C1 segment of cervical spinal cord (tissue), 14 donors: ENCODE results near the gene LAMB1.
A peak's percentile ranks its signal among the peaks of the same experiment; 100 is the strongest.
"Not testable (repeated sequence)": the region's sequence is repeated elsewhere in the genome, so short reads cannot be mapped to it uniquely, and the experiment has no call there.

Experiments used
- DNase-seq, 14 donors: peaks; one replicate each; lab custom pipeline; 2025; lab: John Stamatoyannopoulos, UW

The LAMB1 gene

DNA sequence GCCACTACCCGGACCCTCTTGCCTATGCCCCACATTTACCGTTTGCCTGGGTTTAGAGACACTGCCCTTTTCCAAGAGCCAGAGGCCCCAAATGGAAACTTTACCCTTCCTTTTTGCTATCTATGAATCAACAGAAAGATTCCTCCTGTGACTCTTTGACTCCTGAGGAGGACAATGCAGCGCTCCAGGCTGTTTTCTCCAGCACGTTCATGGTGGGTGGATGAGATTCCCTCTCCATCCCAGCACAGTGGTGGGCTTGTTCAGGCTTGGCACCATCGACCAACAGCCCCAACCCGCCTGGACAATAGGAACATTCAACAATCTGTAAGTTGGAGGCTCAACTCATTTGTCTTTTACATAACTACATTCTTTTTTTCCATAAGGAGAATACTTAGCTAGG is 56.1 kb downstream of the LAMB1 start:
- peak in 1 of 14 donors; percentile 5 for DNase-seq

DNA sequence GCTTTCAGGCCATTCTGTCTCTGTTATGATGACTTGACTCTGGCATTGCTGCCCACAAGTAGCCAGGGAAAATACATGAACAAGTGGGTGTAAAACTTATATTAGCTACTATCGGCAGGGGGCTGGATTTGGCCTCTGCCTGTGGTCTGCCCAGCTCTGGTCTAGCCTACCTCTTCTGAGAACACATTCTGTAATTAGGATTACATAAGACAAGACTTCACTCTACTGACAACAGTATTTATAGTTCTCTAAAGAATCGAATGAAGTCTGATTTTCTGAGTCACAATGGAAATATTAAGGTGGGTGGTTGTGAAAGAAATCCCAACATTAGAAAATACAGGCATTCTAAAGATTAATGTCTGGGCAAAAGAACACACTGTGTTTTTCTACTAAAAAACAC is 56.5 kb downstream of the LAMB1 start:
- no peak for DNase-seq

DNA sequence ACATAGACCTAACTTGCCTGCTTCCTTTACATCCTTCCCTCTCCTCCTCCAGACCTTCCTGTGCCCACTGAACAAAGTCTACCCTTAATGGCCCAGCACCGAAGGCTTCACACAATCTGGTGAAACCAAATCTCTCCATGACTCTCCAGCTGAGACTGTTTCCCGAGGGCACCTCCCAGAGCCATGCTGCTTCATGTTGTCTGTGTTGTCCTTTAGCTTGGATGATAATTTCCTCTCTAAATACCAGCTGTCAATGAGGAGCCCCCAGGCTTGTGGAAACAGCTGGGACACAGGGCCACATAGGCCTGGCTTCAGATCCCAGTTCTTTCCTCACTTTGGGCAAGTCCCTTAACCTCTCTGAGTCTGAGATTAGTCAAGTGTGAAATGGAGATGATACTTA is 57.6 kb downstream of the LAMB1 start:
- DNase-seq: no peak

DNA sequence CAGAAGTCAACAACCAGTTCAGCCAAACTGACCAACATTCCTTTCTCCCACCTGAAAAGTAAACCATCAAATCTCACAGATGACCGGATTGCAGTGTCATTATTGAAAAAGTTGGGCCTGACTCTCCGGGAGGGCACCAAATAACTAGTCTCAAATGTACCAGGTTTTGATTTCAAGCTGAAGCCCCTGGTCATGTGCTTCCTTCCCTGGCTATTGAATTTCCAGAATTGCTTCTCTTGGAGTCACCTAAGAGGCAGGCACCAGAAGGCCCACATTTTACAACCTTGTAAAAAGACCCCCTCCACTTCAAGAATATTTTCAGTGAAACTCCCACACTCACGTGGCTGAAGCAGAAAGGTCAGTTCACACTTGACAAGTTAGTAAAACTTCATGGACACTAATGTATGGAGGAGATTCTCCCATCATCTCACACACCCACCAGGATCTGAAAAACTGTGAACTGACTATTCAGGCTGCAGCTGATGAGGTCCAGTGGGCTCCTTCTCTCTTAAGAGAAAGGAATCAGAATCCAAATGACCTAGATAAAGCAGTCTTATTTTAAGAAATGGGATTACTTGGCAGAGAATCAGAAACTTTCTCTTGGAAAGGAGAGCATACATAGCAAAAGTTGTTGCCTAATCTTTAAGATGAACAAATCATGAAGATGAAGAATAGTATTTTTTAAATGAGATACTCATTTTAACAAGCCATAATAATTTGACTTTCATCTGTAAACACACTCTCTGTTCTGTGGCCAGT is 58.4 kb downstream of the LAMB1 start:
- no peak for DNase-seq

DNA sequence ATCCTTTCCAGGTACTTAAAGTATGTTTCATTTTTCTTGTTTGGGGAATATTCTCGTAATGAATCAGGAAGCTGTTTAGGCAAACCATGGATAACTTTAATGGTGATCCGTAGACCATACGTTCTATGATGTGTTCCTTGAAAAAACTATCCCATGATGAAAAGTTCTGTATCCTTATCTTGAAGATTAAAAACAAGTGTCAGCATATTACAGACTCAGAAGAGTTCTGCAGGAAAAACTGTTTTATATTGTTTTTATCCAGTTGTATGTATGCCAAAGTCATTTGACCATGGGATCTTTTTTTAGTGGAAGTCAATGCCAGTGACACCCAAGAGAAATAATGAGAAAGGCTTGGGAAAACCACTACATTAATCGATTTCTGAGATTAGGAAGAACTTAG is 59.9 kb downstream of the LAMB1 start:
- DNase-seq: no peak

DNA sequence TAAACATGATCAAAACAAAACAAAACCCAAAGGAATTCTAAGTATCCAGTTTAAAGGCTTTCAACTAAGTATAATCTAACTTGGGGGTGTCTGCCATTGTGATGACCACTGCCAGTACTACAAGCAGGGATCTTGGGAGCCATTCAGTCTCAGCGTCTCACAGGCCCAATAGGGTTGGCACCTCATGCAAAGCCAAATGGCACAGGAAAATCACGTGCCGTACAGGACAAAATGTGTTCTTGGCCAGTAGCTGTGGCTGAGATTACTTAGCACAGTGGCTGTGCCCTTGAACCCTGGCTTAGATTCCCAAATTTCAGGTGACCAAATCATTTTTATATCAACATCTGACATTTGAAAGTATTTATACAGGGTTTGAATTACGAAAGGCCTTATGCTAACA is 62.0 kb downstream of the LAMB1 start:
- peak in 1 of 14 donors; percentile 25 for DNase-seq

DNA sequence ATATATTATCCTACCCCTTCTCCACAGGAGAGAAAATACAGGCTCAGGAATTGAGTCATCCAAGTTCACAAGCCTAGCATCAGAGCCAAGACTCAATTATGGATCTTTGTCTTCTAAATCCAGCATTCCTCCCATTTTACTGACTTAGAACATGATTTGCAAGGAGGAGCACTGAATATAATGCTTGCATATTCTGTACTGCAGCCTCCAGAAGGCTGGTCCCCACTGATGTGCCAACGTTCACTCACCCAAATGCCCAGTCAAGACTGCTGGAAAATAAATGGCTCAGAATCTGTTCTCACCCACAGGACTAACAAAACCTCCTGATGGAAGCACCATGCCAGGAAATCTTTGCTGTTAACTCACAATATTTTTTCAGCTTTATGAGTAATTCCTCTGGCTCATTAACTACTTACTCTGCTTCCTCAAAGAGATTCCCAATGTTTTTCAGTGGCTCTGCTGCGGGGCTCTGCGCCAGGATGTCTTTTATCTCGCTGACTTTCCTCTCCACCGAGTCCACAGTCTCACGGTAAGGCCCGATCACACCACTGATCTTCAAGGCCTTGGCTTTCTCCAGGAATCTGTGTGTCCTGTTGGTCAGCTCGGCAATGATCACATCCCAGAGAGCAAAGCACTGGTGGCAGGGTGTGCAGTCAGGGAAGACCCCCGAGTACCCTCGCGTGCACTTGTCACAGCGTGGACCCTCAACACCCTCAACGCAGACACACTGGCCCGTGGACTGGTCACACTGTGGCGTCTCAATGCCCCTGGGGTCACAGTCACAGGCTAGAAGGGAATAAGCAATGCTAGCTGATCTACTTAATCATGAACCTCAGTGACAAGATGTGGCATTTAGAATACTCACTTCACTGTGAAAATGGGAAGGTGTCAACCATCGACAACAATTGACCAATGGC is 63.1 kb downstream of the LAMB1 start:
- DNase-seq: peak in 2 of 14 donors; percentile 12 to 67

DNA sequence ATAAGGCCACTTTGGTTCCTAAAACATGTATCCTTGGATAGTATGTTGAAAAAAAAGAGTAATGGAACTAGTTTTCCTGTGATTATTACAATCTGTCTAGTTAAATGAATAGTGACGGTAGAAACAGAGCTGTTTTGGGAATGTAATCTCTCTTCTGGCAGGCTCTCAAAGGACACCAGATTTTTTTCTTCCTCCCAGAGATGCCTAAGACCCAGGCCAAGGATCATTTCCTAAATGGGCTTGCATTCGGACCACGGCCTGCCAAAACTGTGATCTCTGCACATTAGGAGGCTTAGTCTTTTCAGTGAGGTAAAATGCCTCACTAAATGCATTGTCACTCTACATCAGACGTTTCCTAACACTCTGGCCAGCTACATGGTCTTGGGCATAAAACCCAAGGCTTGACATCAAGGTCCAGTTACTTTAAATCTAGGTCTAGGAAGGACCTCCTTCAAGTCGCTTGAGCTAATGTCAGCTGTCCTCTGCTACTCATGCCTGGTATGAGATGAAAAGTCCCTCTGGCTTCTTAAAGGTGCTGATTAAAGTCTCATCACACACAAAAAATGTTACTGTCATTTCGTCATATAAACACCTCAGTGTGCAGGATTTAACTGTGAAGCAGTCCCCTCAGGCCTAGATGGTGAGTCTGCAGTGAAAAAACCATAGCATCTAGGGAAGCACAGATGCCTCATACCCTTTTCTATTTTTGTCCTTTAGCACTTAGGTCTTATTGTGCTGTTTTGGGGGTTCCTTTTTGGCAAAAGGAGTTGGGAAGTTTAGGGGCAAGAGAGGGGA is 64.3 kb downstream of the LAMB1 start:
- DNase-seq: peak in 1 of 14 donors; percentile 84

DNA sequence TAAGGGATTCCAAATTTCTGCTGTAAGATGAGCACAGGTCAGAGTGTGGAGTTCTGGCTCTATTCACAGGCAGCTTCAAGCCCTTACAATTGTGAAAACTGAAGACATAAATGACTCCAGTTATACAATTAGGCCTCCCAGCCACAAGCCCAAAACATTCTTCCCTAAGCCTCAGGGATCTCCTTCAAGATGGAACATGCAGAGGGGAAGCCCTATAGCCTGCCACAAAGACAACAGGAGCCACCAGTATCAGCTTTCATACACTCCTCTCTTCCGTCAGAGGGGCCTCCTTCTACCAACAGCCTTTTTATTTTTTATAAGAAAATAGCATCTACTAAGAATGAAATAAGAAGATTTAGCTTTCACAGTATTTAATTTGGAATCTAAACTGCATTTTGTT is 65.4 kb downstream of the LAMB1 start:
- DNase-seq: no peak

DNA sequence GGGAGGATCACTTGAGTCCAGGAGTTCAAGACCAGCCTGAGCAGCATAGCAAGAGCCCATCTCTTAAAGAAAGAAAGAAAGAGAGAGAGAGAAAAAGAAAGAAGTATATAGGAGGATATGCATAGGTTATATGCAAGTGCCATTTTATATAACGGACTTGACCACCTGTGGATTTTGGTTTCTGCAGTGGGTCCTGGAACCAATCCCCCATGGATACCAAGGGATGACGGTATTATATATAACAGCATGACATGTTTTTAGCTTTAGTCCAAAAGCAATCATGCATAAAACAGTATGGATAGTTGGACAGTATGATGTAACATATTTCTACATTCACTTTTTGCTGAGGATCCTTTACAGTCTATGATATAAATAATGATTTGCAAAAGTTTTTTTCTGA is 66.6 kb downstream of the LAMB1 start:
- DNase-seq: no peak

DNA sequence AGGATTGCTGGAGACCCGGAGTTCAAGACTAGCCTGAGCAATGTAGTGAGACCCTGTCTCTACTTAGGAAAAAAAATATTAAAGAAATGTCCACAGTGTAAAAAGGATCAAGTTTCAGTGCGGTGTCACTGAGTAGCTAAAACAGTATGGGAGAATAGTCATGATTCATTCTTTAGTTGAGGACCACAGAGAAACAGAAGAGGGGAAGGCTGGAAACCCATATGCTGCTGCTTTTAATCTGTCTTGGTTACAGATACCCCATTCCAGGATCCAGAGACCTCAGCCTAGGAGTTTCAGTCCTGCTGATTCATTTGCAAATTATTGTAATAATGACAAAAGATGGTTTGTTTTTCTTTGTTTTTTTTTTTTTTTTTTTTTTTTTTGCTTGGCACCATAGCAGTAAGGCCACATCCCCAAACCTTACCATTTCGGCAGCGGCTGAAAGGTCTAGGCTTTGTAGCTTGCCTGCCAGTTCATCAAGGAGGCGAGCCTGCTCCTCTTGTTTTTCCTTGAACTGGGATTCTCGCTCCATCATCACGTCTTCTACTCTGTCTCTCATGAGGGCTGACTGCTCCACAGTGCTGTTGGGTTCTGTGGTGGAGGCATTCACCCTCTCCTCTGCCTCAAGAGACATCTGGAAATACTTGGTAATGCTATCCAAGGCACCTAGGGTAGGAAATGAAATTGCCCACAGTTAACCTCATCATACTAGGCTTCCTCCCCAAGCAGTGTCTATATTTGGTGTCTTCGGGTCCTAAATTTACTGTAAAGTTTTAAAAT is 67.8 kb downstream of the LAMB1 start:
- DNase-seq: no peak

DNA sequence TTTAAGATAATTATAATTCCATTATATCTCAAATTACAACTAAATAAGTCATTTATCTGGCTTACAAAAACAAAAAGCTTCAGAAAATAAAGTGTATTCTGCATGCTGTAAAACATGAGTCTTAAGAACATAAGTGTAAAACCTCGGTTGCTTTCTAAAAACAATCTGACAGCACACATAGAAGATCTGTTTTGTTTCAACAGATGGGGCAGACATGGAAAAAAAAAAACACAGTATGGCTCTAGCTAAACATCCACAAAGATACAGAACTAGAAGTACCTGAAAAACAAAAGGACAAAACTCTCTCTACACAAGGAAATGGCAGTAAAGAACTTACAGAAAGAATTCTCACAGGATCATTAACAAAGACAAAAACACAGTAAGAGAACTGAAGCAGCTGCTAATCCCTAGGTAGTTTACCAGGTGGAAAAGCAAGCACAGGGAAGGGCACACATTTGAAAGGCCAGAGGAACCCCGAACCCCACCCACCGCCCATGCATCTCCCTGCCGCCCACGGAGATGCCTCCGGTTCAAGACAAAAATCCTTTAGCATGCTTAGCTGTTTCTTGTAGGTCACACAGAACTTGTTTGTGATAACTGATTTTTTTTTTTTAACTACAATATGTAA is 69.5 kb downstream of the LAMB1 start:
- DNase-seq: no peak

DNA sequence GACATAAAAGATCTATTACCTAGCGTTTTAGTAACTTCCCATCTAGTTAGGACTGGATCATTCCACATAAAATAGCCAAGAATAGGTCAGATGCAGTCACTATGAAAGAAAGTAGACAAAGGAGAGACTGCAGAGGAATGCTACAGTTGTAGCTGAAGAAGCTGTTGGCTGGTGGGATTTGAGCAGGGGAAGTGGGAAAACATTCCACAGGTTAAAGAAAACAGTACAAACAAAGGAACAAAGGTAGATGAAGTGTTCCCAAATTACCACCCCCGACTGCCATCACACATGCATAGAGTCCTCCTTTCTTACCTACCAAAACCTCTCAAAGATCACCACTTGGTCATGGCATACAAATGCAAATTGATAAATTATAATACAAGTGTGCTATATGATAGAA is 70.2 kb downstream of the LAMB1 start:
- DNase-seq: no peak

DNA sequence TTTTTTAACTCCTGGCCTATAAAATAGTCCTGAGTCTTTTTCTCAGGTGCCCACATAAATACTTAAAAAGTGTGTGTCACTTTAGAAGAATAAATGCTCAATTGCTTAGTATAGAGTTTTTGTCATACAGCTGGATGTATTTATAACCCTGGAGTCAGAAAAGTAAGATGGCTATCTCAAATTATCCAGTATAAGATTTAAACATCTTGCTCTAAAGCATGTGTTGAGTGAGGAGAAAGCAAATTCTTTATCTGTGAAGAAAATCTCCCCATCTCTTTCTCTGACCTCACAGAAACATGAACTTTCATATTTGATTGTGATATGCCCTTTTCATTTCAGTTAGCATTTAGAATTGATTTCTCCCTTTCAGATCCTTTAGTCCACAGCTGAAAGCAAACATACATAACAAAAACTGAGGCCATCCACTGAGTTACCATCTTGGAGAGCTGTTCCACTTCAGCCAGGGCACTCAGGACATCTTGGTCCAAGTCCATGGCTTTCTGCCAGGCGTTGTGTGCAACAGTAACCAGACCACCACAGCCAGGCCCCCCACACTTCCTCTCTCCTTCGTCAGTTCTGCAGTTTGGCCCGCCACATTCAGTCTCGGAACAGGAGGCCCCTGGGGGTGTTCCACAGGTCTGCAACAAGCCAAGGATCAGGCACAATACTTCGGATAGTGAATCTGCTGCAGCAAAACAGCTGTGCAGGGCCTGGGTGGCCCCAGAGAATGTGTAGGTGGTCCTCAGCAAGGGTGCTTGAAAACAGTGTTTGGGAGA is 71.0 kb downstream of the LAMB1 start:
- no peak for DNase-seq

DNA sequence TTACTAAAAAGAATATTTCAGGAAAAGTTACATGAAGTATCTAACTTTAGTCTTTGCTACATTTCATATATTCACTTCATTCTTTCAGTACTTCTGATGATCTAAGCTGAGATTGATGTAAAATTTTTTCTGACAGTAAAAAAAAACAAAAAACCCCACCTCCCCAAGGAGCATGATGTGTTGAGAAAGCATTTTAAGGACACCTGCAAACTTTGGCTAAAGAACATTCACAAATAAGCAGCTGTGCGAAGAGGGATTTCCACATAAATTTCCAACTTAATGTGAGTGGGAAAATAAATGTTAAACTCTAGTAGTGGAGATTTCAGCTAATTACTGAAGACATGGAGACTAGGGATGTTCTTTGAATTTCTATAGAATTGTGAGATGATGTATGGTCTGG is 76.5 kb downstream of the LAMB1 start:
- DNase-seq: no peak

DNA sequence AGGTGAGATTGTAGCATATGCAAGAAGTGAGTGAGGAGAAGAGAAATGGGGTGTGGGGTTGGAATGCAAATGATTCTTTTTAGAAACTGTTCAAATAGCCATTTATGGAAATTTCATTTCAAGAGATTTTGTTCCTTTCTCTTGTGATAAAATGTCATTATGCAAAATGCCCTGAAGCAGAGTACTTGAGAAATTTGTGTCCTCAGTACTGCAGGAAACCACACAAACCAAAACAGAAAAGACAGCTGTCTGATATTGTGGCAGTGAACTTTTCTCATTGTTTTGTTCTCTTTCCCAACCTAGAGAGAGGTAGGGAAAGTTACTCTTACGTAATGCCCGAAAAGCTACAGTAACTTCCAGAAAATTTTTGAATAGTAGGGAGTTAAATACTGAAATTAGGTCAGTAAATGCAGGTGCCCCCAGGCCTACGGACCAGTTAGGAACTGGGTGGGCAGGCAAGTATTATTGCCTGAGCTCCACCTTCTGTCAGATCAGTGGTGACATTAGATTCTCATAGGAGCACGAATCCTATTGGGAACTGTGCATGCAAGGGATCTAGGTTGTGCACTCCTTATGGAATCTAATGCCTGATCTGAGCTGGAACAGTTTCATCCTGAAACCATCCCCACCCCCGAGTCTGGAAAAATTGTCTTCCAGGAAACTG is 78.0 kb downstream of the LAMB1 start:
- no peak for DNase-seq

DNA sequence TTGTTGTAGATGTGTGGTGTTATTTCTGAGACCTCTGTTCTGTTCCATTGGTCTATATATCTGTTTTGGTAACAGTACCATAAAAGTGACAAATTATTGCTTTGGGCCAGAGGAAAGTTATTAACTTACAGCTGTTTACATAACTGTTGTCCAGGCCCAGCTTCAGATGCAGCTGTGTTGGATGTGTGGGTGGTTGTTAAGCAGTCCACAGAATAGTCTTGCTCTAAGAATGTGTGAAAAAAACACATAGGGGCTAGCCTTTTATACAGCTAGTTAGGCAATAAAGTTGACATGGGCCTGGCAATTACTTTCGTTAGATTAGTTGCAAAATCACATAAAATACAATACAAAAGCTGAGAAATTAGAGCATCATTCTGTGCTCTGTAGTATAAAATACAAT is 80.1 kb downstream of the LAMB1 start:
- no peak for DNase-seq

DNA sequence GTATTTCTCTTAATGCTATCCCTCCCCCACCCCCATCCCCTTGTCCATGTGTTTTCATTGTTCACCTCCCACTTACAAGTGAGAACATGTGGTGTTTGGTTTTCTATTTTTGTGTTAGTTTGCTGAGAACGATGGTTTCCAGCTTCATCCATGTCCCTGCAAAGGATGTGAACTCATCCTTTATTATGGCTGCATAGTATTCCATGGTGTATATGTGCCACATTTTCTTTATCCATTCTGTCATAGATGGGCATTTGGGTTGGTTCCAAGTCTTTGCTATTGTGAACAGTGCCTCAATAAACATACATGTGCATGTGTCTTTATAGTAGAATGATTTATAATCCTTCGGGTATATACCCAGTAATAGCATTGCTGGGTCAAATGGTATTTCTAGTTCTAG is 81.1 kb downstream of the LAMB1 start:
- not testable (repeated sequence) for DNase-seq

DNA sequence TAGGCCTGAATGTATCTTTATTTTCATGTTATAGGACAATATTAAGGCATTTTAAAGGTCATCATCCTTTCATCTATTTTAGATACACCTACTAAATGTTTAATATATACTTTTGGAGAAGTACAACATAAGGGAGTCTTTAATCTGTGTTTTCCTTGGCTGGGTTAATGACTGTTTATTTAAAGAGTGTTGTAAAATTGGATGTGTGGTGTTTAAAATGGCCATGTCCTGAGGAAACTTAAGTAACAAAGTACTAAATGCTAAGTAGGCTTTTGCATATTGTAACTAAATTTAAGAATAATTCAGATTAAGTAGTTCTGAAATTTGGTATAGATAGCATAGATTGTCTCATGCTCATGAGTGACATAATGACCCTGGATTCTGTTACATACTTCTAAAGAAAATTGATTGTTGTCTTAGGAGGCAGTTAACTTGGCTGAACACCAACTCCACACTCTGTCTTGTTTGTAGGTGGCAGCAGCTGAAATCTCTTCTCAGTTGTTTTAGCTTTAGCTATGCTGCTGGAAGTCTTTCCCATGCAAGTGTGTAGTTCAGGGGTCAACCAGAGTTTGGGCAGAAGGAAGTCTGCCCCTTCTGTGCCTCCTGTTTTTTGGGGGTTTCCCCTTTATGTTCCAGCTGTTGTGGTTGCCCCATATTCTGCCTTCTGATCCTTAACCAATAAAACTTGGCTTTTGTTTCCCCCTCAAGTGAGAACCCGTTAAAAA is 82.8 kb downstream of the LAMB1 start:
- DNase-seq: no peak
